A549 (cell line): ENCODE results near the gene KIFBP. TPM values are rescaled to one million over a fixed set of nuclear protein-coding genes. Genes with fewer than 3 reads are reported as not detected.
A peak's percentile ranks its signal among the peaks of the same experiment; 100 is the strongest.

ENCODE experiments used
- ATAC-seq, 2 experiments: fragments of 200-7000 bp in 1 of 2; fragments of >200 bp in 1 of 2; cut with Nextera tagmentation in 1 of 2; cut with Tn5 transposase in 1 of 2; 3 replicates each; pipeline versions ENCODE4 v1.8.0 to v1.9.1; 2018 to 2020; ENCODE audit warnings: mild to moderate bottlenecking in 1 of 2, moderate library complexity in 1 of 2
- CTCF ChIA-PET: fragments of 300-600 bp; sonication (Branson Sonifier 250); formaldehyde crosslinking; extraction: SDS; loops from one replicate; lab custom pipeline; 2021; ENCODE audit warnings: antibody characterized with exemption, inconsistent platforms; lab: Yijun Ruan, JAX
- POLR2A ChIA-PET: fragments of 350-600 bp; formaldehyde crosslinking; extraction: SDS; loops from one replicate; lab custom pipeline; 2021; ENCODE audit warnings: antibody characterized with exemption, inconsistent platforms; lab: Yijun Ruan, JAX
- DNase-seq, 2 experiments: peaks; one replicate each; pipeline versions ENCODE4 v3.0.0 to v3.0.0-alpha.2; 2011 to 2016; ENCODE audit warnings: low read depth in 1 of 2, low spot score in 1 of 2
- FAIRE-seq: peaks from 2 replicates; lab custom pipeline; 2011; peaks lifted over from hg19 to GRCh38; lab: Jason Lieb, UNC
- H3K27ac ChIP-seq, 2 experiments: fragments of >200 bp; sonication (Bioruptor Twin); formaldehyde crosslinking; 3 replicates each; pipeline ENCODE4 v1.5.1; 2016 to 2017
- H3K4me1 ChIP-seq: fragments of >200 bp; sonication (Bioruptor Twin); formaldehyde crosslinking; 3 replicates; pipeline ENCODE4 v1.6.1; 2016
- H3K4me2 ChIP-seq: fragments of >200 bp; sonication (Bioruptor Twin); formaldehyde crosslinking; 3 replicates; pipeline ENCODE4 v1.6.1; 2016
- H3K4me3 ChIP-seq: fragments of >200 bp; sonication (Bioruptor Twin); formaldehyde crosslinking; 3 replicates; pipeline ENCODE4 v1.5.1; 2016
- H3K9me3 ChIP-seq: fragments of >200 bp; sonication (Bioruptor Twin); formaldehyde crosslinking; 3 replicates; pipeline ENCODE4 v1.6.1; 2016
- CBX2 ChIP-seq: fragments of 200-600 bp; sonication (generic); IDR thresholded peaks from 2 replicates; pipeline ENCODE4 v1.6.1; 2016; ENCODE audit warnings: low read depth, mild to moderate bottlenecking, borderline replicate concordance
- EHF ChIP-seq: fragments of 250-450 bp; sonication (Bioruptor Pico); IDR thresholded peaks from 2 replicates; pipeline ENCODE4 v1.5.0; 2020; ENCODE audit warnings: mild to moderate bottlenecking
- EHMT2 ChIP-seq: fragments of 200-600 bp; sonication (generic); IDR thresholded peaks from 2 replicates; pipeline ENCODE4 v1.6.1; 2016; ENCODE audit warnings: antibody characterized with exemption, low read depth, mild to moderate bottlenecking, moderate library complexity
- HDAC2 ChIP-seq: fragments of 200-600 bp; sonication (generic); IDR thresholded peaks from 2 replicates; pipeline ENCODE4 v1.6.1; 2016
- HOXA7 ChIP-seq: fragments of 250-450 bp; sonication (Bioruptor Pico); IDR thresholded peaks from 2 replicates; pipeline ENCODE4 v1.5.0; 2020; ENCODE audit warnings: mild to moderate bottlenecking, moderate library complexity
- HOXB13 ChIP-seq: fragments of 250-450 bp; sonication (Bioruptor Pico); IDR thresholded peaks from 2 replicates; pipeline ENCODE4 v1.5.0; 2020; ENCODE audit warnings: low read depth, mild to moderate bottlenecking, moderate library complexity
- JUNB ChIP-seq: fragments of >200 bp; sonication (Bioruptor Twin); formaldehyde crosslinking; IDR thresholded peaks from 2 replicates; pipeline ENCODE4 v1.6.1; 2016
- KDM1A ChIP-seq: fragments of 200-600 bp; sonication (generic); IDR thresholded peaks from 2 replicates; pipeline ENCODE4 v1.6.1; 2016; ENCODE audit warnings: low read depth, mild to moderate bottlenecking
- MAFK ChIP-seq: fragments of 450-650 bp; IDR thresholded peaks from 2 replicates; pipeline ENCODE4 v1.6.1; 2014; ENCODE audit not compliant: partially characterized antibody
- PHF8 ChIP-seq: fragments of 200-600 bp; sonication (generic); IDR thresholded peaks from 2 replicates; pipeline ENCODE4 v1.6.1; 2016; ENCODE audit warnings: low read depth, mild to moderate bottlenecking, antibody characterized with exemption, moderate library complexity, borderline replicate concordance
- REST ChIP-seq: fragments of 200-600 bp; sonication (generic); IDR thresholded peaks from 2 replicates; pipeline ENCODE4 v1.6.1; 2016; ENCODE audit warnings: antibody characterized with exemption, mild to moderate bottlenecking, moderate library complexity
- TFCP2L1 ChIP-seq: fragments of 250-450 bp; sonication (Bioruptor Pico); IDR thresholded peaks from 2 replicates; pipeline ENCODE4 v1.5.0; 2021; ENCODE audit warnings: mild to moderate bottlenecking
- TP53 ChIP-seq: fragments of 250-450 bp; sonication (Bioruptor Pico); IDR thresholded peaks from 2 replicates; pipeline ENCODE4 v1.5.0; 2021; ENCODE audit warnings: mild to moderate bottlenecking, moderate library complexity
- WGBS: methylation state at CpG from one replicate; pipeline ENCODE4 v1.1.6; 2017; ENCODE audit errors: missing lambda C conversion rate; 5-methylcytosine and 5-hydroxymethylcytosine counted together
- polyA plus RNA-seq, 4 experiments: library from polyadenylated mRNA; depleted of rRNA in 3 of 4; stranded (reverse); fragments of >200 nt; fragmentation: RNase III in 1 of 4; extraction: RNeasy Plus Mini Kit Qiagen cat#74134 plus additional on column Dnase treatment in 1 of 4; gene quantifications; 2 replicates in 3 of 4; 3 replicates in 1 of 4; pipeline ENCODE4 v1.2.3, GENCODE V29; 2011 to 2017
- TF ChIP-seq, protein P1 (sequence below): fragments of 150-350 bp; IDR thresholded peaks from 2 replicates; pipeline ENCODE4 v1.6.1; 2014; ENCODE audit warnings: low read depth, mild to moderate bottlenecking, low read length
- TF ChIP-seq, protein P2 (sequence below): fragments of >200 bp; sonication (Bioruptor Twin); formaldehyde crosslinking; IDR thresholded peaks from 2 replicates; pipeline ENCODE4 v1.6.1; 2016
- TF ChIP-seq, protein P3 (sequence below): IDR thresholded peaks from 2 replicates; pipeline ENCODE4 v1.6.1; 2012; ENCODE audit warnings: low read depth, borderline replicate concordance
- TF ChIP-seq, protein P4 (sequence below): fragments of >200 bp; sonication (Bioruptor Twin); formaldehyde crosslinking; IDR thresholded peaks from 3 replicates; pipeline ENCODE4 v1.6.1; 2016

The KIFBP gene
- polyA plus RNA-seq, 2 of the 4 experiments (the other 2 are of a cell fraction) = 36.1 to 53.8 TPM

DNA sequence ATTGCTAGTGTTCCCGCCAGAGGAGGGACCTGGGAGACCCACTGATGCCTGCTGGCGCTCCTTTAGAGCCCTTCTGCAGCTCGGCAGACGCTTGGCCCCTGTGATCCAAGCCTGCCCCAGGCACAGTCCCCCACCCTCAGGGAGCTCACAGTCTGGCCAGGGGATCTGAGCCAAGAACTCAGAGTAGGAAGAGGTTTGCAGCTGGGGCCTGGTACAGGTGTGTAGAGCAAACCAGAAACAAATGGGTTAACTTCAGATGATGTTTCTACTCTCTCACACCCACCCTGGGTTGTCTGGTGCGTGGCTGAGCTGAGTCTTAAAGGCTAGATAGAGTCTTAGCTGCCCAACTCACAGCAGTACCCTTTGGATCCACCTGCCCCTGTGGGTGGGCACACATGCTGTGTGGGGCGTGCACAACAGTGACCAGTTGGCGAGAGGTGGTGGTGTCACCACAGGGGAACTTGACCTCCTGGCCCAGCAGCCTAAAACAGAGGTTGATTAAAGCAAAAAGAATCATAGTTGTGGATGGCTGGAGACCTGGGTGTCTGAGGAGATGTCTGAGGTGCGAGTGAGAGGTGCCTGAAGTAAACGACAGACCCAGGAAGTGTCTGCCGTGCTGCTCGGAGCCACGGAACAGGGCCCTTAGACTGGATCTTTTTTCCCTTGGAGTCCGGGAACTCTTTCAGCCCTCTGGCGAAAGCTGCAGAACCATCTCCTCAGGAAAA is 68.1 kb downstream of the KIFBP start:
- Histone ChIP-seq H3K4me1 (peaks cover 14% of the 10 kb centered on the region), H3K4me2 (no peak overlapping the region), H3K27ac (peak overlapping the region; percentile 9 to 67; a peak in 4 of 6 replicates), H3K4me3 (no peak overlapping the region), H3K9me3 (no peaks in the 10 kb centered on the region)
- ATAC-seq (no peak), FAIRE-seq (no peak), DNase-seq (no peak)
- TF ChIP-seq, protein P1, sequence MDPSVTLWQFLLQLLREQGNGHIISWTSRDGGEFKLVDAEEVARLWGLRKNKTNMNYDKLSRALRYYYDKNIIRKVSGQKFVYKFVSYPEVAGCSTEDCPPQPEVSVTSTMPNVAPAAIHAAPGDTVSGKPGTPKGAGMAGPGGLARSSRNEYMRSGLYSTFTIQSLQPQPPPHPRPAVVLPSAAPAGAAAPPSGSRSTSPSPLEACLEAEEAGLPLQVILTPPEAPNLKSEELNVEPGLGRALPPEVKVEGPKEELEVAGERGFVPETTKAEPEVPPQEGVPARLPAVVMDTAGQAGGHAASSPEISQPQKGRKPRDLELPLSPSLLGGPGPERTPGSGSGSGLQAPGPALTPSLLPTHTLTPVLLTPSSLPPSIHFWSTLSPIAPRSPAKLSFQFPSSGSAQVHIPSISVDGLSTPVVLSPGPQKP = no peak
- TF ChIP-seq CBX2 (no peak), JUNB (no peak), HDAC2 (no peak), EHMT2 (no peak), TFCP2L1 (no peak), MAFK (no peak), KDM1A (no peak), PHF8 (no peak)
- TF ChIP-seq, protein P2, sequence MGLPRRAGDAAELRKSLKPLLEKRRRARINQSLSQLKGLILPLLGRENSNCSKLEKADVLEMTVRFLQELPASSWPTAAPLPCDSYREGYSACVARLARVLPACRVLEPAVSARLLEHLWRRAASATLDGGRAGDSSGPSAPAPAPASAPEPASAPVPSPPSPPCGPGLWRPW = no peak
- TF ChIP-seq, protein P3, sequence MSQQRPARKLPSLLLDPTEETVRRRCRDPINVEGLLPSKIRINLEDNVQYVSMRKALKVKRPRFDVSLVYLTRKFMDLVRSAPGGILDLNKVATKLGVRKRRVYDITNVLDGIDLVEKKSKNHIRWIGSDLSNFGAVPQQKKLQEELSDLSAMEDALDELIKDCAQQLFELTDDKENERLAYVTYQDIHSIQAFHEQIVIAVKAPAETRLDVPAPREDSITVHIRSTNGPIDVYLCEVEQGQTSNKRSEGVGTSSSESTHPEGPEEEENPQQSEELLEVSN = no peak
- TF ChIP-seq, protein P4, sequence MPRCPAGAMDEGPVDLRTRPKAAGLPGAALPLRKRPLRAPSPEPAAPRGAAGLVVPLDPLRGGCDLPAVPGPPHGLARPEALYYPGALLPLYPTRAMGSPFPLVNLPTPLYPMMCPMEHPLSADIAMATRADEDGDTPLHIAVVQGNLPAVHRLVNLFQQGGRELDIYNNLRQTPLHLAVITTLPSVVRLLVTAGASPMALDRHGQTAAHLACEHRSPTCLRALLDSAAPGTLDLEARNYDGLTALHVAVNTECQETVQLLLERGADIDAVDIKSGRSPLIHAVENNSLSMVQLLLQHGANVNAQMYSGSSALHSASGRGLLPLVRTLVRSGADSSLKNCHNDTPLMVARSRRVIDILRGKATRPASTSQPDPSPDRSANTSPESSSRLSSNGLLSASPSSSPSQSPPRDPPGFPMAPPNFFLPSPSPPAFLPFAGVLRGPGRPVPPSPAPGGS = no peak
- ChIA-PET POLR2A (no interaction called here), CTCF (interaction anchor here (0.6 kb wide), 2 partner anchors 261 to 1184 kb away, joined by 3 read pairs; no protein-coding TSS in a partner anchor)
- WGBS = 89% methylated on average over 13 of the region's 14 CpGs

DNA sequence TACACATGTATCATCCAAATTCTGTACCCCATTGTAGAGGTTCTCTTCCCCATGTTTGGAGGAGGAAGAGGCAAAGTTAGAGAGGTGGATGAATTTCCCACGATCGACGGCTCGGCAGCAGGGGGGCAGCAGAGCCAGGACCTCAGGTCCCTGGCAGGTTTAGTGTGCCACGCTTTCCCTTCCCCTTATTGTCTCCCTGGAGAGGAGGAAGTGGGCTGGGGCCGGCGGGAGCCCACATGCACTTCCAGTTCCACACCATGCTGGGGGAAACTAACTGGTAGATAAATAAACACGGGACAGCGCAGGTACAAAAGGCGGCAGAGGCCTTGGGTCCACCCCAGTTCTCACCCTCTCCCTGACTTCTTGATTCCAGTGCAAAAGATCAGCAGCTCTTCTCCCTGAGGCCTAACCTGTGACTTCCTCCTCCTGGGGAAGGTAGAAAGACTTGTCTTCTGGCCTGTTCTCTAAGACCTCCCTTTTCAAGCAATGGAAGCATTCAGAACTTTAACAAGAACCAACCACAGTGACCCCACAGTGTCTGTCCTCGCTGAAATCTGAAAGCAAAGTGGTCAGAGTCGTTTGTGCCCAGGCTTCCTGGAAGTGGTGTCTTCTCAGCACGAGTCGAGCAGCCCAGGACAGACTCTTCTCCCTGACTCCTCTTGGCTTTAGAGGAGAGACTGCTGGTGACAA is 68.8 kb downstream of the KIFBP start:
- H3K27ac ChIP-seq = peak overlapping the region; percentile 29 to 67; a peak in 4 of 6 replicates
- H3K9me3 ChIP-seq = no peaks in the 10 kb centered on the region
- ATAC-seq = no peak
- H3K4me3 ChIP-seq = no peak overlapping the region
- H3K4me2 ChIP-seq = no peak overlapping the region
- WGBS = 84% methylated on average over 14 of the region's 14 CpGs
- H3K4me1 ChIP-seq = peaks cover 21% of the 10 kb centered on the region
- no peak for DNase-seq
- TF ChIP-seq EHMT2 = no peak
- no peak for TF ChIP-seq HOXB13 (CRISPR knock-in tag)
- TF ChIP-seq REST = no peak
- no peak for TF ChIP-seq EHF (CRISPR knock-in tag)
- TF ChIP-seq TP53 = no peak
- no peak for TF ChIP-seq HOXA7 (CRISPR knock-in tag)
- ChIA-PET POLR2A (no interaction called here), CTCF (no interaction called here)
- no peak for FAIRE-seq
